ENCODE measurements around the gene SLC66A3.

Gene SLC66A3

DNA sequence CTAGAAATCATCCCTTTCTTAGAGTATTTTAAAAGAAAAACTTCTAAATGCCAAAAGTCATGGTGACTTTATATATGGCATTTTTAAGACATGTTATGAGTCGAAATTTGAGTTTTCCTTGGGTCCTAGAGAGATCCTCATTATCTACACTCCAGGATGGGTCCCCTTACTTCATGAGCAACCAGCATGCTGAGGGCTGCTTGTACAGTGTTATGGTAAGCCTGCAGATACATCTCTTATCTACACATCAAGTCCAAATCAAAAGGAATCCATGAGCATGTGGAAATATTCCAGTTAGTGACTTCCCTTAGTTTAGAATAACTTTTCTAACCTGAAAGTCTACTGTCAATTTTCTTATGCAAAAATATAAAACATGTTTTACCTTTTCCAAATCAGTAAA lies 58.7 kb downstream of the SLC66A3 start:
- DNase-seq (ENCODE audit: low read depth) = no peak

DNA sequence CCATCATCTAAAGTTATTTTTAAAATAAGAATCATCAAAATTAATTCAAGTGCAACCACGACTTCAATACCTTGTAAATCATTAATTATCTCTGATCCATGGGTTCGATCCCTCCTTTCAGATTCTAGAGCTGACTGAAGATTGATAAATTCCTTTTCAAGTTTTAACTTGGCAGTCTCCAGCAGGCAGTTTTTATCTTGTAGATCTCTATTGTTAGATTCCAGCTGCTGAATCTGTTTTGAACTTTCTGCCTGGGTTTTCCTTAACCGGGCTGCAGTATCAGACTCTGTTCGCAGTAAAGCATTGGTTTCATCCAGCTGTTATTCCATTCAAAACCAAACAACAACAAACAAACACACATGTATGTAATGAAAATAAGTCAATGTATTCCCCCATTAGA lies 59.5 kb downstream of the SLC66A3 start:
- no peak for DNase-seq (ENCODE audit: low read depth)

DNA sequence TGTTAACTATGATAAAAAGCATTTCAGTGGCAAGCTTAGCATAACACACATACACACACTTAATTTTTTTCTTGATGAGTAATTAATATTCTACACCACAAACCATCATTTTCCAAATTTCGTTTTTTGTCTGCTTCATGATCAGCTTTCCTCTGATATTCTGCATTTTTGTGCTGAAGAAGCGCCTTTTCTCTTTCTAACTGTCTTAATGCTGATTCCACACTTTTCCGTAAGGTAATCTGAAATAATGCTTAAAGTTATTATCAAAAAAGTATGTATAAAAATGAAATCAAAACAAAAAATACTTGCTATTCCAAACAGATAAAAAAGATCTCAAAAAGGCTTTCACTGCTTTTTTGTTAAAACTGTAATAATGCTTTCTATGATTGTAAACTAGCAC lies 60.1 kb downstream of the SLC66A3 start:
- no peak for DNase-seq (ENCODE audit: low read depth)

- no peak for DNase-seq (ENCODE audit: low read depth)
Observed at GRCh38 chr2:11220445-11220844, 65.2 kb downstream of the SLC66A3 start.

DNA sequence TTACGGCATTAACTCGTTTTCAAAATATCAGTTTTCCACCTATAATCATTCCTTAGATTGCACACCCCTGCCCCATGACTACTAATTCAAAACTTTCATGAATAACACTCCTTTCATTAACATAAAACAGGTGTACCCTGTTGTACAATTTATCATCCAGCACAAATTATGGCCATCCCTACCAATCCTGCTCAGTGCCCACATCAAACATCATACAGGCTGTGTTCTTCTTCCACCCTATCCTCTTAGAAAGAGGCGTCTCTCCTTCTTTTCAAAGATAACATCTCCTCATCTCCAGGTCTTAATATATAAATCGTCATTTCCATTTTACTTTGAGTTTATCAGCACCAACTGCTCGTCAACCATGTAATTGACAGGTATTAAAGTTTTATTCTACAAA lies 67.6 kb downstream of the SLC66A3 start:
- no peak for DNase-seq (ENCODE audit: low read depth)

GRCh38 chr2:11224887-11225286 lies 69.6 kb downstream of the SLC66A3 start:
- no peak for DNase-seq (ENCODE audit: low read depth)

DNA sequence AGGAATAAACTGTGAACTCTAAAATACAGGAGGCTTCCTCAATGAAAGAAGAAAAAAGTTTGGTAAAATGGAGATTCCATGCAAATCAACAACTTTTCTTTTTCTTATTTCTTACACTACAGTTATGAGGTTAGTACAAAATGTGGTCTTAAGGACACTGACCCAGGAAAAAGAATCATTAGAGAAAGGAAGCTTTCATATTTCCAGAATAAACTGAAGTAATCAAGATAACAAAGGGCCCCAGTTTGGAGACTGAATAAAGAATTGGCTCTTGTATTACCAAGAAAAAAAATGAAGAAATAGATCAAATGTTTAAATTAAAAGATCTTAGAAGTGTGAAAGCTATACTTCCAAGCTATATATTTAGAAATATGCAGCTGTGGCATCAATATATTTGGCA lies 72.3 kb downstream of the SLC66A3 start:
- DNase-seq (ENCODE audit: low read depth) = no peak
